Stimulated activated CD4-positive, alpha-beta T cell treated with anti-CD3 and anti-CD28 coated beads, Interleukin-1b, Interleukin-23, amount 100 ng/mL, for 48 hours (primary cell): Measurements from ENCODE around the gene ARNT2.
A peak's percentile ranks its signal among the peaks of the same experiment; 100 is the strongest.
"Not testable (repeated sequence)": the region's sequence is repeated elsewhere in the genome, so short reads cannot be mapped to it uniquely, and the experiment has no call there.

Experiments
- DNase-seq: peaks from one replicate; pipeline ENCODE4 v3.0.0-alpha.2; 2020

Gene ARNT2

DNA sequence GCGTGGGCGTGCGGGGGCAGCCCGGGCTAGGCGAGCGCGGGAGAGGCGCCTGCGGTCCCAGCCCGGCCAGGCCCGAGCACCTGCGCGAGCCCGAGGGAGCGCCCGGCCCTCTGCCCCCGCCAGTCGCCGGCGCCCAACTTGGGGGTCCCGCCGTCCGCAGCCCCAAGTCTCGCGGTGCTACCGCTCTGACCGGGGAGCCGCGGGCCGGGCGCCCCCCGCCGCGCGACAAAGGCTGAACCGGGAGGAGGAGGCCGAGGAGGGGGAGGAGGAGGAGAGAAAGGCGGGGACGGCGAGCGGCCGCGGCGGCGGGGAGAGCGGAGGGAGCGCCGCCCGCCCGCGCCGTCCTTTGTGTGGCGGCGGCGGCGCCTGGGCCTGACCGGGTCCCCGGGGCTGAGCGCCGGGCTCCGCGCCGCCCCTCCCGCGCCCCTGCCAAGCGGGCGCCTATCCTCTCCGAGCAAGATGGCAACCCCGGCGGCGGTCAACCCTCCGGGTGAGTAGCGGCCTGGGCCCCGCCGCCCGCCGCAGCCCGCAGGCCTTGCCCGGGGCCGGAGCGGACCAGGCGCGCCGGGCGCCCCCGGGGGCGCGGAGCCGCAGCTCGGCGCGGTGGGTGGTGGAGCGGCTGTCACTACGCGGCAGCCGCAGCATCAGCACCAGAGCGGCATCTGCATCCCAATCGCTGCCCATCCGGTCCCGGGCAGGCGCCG lies at the start of gene ARNT2:
ARNT2 (plus strand) TSS at position 326 of the 704 bp plus-strand sequence; CDS start at position 460, 134 bp downstream.
- no peak for DNase-seq

DNA sequence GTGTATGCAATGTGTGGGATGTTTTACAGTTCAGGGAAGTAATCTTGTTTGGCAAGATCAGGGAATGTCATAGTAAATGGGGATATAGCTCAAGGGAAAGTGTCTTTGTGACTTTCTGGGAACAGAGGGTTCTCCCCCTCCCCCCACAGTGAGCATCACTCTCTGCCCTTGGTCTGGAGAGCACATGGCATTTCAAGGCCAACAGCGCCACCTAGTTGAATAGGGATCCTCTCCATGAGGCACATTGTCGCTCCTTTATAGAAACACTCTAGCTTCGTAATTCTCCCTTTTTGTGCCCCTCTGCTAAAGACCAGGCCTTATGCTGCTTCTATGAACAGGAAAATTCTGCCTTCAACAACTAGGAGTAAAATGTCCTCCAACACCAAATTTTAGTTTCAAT lies 37.1 kb upstream of the ARNT2 start:
- peak; percentile 6 for DNase-seq

DNA sequence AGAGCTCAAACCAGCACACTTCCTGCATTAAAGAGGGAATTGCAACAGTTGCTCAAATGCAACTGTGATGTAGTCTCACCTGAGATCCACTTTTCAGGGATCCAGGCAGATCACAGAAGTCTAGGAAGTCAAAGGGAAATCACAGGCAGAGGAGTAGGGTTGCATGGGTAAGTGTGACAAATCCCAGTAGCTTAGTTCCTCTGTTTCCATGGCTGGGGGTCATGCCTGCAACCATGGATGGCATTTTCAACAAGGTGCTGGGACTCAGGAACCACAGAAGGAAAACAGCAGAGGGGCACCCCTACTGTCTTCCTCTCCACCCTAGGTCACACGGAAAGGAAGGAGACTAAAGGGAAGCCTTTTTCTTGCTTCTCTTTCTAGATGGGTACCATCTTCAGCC lies 36.5 kb upstream of the ARNT2 start:
- DNase-seq = no peak

DNA sequence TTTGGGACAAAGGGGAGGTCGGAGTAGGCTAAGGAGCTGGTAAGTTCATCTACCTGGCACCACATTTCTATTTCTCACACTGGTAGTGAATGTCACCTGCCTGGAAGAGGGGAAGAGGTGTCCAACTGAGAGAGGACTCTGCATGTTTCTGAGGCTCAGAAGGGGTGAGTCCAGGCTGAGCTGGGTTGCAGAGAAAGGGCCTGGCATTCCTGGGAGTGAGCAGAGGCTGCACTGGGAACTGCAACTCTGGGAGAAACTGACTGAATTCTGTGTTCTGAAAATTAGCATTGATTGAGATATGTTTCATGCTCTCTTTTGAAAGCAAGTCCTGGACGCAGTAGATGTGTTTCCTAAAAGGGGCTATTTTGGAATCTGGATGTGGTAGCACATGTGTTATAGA lies 32.3 kb upstream of the ARNT2 start:
- DNase-seq = no peak

DNA sequence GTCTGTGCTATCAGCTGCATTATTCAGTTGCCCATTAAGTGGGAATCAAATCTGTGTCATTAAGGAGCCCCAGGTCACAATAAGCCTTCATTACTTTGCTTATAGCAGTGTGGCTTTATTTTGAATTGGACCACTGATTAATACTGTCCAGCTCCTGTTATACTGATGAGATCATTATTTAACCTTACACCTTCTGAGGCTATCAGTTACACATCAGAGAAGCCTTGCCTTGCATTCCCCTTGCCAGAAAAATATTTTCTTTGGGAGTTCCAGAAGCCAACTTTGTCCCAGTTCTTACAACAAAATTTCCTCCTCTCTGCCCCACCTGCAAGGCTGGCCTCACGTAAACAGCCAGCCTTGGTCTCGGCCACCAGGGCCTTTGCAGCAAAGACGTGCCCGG lies 29.7 kb upstream of the ARNT2 start:
- no peak for DNase-seq

DNA sequence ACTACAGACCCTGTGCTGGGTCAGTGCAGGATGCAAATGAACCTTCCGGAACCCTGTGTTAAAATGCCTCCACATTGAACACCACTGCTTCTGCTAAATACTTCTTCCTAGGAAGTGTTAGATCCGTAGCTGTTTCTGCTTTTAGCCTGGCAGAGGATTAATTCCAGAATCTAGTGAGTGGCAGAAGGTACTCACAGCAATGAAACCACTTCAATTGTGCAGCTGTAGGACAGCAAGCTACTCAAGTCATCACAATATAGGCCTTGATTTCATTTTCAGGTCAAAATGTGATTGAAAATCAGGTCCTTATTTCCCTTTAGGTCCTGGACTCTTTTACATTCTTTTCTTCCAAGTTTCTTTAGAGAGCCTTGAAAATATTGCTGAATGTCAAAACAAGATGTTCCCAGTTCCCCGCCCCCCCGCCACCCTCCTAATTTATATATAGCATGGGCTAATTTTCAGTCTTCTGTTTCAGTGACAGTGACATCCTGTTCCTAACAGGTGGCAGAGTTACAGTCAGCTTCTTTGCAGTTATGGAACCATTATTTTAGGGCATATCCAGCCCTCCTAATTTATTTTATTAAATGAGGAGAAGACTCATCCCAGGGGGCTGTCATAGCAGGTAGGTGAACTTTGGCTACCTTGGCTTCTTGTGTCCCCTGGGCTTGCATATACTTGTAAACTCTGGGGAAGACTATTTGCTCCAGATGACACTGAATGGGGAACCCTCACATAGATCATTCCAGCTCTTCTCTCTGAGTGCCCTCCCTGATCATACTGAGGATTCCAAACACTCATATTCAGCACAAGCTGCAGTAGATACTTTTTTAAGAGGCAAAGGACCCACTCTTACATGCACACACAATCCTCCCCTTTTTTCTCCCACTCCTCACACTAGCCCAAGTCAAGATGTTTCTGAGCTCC lies 28.0 kb upstream of the ARNT2 start:
- no peak for DNase-seq

DNA sequence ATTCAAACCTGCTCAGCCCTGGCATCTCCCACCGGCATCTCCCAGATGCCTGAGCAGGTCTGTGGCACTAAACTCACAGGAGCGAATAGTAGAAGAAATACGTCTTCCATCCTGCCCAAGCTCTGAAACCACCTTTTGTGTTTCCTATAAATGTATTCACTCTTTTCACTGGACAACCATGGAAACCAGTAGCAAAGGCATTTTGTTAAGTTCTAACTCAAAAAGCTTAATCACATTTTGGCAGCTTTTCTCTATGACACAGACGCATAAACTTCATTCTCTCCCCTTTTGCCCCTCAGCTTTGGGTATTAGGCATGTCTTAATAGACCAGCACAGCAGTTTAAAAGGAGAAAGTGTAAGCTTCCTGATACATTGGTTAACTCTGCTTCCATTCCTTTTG lies 24.5 kb upstream of the ARNT2 start:
- DNase-seq = no peak

DNA sequence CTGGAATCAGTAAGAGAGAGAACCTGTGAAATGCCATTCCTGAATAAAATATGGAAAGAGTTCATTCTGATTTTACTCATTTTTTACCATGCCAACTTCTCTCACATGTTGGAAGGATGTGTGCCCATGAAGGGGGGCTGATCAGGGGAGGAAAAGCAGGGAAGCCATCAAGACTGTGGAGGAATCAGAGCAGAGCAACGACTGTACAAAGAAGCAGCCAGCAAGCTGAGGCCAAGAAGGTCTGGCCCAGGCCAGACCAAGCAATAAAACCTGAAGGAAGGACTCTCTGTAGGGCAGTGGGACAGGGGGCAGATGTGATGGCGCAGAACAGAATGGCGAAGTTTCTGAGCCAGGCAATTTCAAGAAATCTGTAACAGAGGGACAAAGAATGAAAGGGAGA lies 24.0 kb upstream of the ARNT2 start:
- DNase-seq = no peak

DNA sequence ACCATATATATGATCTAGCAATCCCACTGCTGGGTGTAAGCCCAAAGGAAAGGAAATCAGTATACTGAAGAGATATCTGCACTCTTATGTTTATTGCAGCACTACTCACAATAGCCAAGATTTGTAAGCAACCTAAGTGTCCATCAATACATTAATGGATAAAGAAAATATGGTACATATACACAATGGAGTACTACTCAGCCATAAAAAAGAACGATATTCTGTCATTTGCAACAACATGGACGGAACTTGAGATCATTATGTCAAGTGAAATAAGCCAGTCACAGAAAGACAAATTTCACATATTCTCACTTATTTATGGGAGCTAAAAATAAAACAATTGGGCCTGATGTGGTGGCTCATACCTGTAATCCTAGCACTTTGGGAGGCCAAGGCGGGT lies 21.9 kb upstream of the ARNT2 start:
- DNase-seq = no peak

DNA sequence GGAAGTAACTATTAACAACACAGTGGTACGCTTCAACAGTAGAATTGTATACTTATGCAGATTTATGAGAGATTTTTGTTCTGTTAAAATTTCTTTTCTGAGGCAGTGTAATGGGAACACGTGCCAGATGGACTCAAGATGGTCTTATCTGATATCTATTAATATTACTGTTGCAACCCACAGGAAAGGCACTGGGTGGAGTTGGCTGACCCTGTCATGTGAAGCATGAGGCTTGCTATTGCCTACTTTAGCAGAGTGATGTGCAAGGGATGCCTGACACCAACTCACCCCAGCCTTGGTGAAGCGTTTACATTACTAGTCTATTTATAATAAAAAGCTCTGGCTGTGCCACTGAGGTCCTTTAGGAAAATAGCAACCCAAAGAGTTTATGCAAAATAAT lies 19.8 kb upstream of the ARNT2 start:
- no peak for DNase-seq

DNA sequence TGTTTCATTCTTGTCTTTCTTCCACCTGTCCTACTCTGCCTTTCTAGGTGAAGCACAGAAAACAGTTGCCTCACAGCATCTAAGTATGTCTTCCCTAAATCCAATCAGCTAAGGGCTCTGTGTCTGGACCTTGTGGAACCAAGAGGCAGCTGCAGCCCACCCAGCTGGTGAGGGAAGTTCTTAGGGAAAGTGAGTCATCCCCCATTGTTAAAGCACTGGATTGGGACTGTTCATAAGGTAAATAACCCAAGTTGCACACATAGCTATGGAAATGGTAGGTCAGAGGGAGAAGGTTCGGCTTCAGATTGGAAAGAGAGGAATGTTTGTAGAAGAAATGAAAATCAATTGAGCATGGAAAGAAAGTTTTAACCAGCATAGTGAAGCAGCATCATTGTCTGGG lies 18.0 kb upstream of the ARNT2 start:
- DNase-seq = no peak

DNA sequence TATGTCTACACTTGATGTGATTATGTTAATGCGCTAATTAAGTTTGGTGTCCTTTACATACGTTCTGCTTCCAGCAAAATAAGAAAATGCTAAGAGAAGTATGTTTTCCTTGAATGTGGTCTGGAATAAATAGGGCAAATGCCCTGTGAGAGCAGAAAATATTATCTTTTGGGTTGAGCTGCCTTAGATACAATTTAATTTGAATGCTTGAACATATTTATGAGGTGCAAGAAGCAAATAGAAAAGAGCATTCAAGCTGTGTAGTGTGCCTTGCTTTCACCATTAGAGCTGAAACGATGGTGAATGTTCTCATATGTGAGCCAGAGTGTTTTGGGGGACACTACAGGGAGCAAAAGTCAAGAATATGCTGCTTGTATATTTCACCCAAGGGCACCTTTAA lies 15.9 kb upstream of the ARNT2 start:
- no peak for DNase-seq

DNA sequence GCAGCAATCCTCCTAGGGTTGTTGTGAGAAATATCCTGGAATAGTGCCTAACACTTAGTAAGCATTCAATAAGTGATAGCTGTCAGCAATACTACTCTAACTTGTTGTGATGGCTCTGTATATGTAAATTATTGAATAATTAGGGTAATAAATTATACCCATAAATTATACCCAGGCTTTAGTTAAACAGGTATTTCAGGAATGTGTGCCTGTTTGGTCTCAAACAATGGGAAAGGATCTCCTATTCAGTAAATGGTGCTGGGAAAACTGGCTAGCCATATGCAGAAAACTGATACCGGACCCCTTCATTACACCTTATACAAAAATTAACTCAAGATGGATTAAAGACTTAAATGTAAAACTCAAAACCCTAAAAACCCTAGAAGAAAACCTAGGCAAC lies 14.8 kb upstream of the ARNT2 start:
- no peak for DNase-seq

DNA sequence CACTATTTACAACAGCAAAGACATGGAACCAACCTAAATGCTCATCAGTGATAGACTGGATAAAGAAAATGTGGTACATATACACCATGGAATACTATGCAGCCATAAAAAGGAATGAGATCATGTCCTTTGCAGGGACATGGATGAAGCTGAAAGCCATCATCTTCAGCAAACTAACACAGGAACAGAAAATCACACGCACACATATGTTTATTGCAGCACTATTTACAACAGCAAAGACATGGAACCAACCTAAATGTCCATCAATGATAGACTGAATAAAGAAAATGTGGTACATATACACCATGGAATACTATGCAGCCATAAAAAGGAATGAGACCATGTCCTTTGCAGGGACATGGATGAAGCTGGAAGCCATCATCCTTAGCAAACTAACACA lies 13.2 kb upstream of the ARNT2 start:
- not testable (repeated sequence) for DNase-seq

DNA sequence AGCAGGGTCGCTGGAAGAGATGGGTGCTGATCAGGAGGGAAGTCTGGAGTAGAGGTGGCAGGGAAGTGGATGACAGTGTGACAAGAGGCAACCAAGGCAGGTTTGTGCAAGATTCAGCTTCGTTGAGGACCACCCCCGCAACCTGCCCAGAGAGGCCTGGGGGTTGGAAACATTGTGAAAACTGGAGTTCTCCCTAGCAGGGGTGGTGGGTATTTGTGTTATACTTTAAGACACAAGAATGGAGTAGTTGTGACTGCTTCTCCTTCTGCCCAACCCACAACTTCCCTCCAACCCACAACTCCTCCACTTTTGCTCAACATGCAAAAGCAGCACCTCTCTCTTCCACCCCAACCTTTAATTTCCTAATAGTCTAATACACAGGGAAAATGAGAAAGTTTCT lies 8.6 kb upstream of the ARNT2 start:
- DNase-seq = no peak

DNA sequence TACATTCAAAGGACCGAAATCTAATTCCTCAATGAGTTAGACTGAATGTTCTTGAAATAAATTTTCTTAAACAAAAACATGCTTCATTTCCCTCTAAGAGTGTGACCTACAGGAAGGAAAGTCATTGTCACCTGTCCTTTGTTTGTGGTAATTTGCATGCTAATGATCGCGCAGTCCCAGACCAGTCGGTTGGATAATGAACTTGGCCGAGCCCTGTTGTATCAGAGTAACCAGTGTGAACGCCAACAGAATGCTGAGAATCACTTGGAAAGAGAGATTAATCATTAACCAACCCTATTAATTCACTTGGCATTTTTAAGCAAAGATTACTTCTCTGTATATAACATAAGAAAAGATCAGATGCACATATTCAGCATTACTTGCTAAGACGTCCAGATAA lies 8.1 kb upstream of the ARNT2 start:
- DNase-seq = no peak

DNA sequence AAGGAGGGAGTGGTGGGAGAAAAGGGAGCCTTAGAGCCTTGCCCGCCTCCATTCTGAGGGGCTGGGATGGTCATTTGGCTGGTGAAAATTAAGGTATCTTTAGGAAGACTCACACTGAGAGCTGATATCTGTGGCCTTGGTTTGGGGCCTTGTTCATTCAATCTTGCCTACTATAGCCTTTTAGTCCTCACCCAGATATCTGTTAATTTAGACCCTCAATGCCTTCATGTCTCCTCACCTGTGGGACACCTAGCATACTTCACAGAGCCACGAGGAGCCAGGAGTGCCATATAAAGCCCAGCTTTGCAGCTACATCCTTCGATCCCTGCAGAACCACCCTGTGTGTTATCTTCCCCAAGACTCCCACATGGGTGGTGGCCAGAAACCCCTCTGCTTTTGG lies 4.7 kb upstream of the ARNT2 start:
- DNase-seq = no peak

DNA sequence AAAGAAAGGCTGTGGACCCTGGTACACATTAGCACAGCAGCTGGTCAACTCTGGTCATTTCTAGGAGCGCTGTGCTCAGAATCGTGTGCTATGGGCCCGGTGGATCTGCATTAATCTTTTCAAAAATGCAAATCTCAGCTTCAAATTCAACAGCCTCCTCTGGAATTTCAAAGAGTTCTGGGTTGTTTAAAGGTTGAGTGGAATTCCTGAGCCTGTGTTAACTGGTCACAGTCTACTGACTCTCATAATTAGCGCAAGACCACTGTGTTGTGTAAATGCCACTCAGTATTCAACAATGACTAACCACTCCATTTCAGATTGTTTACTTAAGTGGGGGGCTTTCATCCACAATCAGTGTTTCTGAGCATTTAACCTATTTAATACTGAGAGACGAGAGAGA lies 2.7 kb upstream of the ARNT2 start:
- no peak for DNase-seq

DNA sequence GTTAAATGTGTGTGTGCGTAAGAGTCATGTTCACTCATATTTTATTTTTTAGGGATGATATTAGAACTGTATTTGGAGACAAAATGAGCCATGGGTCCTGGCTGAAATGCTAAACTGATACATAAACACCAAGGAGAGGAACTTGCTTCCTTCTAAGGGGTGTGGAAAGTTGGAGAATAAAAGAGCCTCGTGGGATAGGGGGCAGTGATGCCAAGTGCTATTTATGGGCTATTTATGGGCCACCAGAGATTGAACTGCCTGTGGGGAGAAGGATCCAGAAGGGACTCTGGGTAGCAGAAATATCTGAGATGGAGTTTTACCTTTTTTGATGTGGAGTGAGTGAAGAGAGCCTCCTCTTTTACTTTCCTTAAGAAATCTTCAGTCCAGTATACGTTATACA lies 1.8 kb upstream of the ARNT2 start:
- DNase-seq = no peak

DNA sequence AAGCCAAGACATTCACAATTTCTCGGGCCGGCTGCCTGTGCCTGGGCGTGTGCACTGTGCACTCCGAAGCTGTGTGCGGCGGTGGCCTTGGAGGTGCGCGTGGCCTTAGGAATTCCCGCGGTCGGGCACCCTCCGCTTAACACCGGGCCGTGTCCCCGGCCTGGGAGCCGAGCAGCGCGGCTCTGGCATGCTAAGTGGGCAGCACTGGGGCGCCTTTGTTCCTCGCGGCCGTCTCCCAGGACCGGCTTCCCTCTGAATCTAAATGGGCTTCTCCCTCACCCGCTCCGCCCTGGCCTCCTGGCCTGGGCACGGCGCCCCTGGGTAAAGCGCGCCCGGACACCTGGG lies 498 bp upstream of the ARNT2 start:
- no peak for DNase-seq

DNA sequence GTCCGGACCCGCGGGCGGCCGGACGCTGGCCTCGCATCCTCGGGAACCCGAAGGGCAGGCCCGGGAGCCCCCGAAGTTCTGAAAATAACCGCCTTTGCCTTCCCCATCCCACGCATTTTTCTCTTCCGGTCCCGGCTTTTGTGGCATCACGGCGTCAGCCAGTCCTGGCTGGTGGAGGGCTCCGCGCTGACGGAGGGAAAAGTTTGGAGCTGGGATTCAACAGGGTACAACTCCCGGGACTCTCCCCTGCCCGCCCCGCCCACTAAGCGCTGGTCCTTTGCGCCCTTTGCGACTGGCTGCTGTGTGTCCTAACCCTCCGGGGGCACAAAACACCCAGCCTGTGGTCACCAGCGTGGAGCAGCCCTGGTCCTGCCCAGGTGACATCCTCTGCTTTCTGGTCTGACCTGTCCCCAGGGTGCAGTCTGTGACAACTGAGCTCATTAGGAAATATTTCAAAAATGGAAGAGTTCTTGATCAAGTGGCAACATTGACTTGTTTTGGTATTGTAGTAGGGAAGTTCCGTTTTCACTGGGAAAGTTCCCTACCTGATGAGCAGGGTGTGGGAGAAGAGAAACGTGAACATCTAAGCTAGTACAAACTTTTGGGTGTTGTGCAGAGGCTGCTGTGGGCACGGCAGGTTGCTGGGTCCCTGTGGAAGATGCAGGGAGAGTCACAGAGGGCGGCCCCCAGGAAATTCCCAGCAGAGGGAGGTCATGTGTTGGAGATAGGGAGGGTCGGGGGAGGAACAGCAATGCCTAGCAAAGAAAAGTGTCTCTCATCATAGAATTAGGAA lies 775 bp downstream of the ARNT2 start:
- DNase-seq = peak; percentile 5

DNA sequence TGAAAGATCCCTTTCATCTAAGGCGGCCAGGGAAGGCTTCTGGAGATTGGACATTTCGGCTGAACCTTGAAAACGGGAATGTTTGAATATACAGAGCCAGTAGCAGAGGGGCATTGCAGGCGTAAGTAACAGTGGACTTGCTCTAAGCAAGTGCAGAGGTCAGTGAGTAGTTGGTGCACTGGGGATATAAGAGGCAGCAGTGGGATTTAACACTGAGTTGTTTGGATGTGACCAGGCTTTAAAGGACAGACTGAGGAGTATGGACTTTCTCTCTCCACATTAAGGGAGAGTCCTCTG lies 1.3 kb downstream of the ARNT2 start:
- no peak for DNase-seq

DNA sequence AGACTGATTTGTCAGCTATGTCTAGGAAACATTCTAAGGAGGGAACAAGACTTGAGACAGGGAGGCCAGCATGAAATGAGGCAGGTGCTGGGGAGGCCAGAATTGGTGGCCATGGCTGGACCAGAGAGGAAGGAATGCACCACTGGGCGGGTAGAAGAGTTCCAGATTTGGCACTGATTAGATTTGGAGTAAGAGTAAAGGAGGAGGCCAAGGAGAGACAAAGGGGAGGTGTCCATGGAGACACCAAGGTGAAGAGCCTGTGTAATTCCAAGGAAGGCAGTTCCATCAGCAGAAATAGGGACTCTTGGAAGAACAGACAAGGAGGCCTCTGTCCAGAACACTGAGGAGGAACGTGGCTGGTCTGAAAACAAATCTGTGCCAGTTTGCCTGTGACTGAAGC lies 1.8 kb downstream of the ARNT2 start:
- DNase-seq = no peak

DNA sequence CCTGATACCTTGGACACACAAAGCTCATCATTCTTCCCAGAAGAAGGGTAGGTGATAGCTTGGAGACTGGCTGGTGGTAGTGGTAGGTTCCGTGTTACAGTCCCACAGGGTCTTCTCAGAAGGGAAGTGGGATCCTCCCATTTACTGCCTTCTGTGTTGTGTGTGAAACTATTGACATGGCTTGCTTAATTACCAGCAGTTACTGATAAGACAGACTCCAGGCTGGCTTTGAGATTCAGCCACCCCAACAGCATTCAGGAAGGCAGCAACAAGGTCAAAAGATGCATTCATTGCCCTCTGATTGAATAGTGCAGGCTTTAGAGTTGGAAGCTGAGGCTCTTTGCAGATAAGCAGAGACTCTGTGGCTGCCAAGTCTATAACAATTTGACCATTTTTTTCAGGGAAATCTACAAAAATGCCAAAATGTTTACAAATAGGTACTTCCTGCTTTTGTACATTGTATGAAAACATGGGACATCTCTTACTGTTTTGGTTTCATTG lies 7.7 kb downstream of the ARNT2 start:
- DNase-seq = no peak
